ENCODE data around the gene STX7. TPM values are rescaled to one million over a fixed set of nuclear protein-coding genes. Genes with fewer than 3 reads are reported as not detected.

The STX7 gene
- total RNA-seq, 1 donor from 2014 or later = 46.9 TPM

DNA sequence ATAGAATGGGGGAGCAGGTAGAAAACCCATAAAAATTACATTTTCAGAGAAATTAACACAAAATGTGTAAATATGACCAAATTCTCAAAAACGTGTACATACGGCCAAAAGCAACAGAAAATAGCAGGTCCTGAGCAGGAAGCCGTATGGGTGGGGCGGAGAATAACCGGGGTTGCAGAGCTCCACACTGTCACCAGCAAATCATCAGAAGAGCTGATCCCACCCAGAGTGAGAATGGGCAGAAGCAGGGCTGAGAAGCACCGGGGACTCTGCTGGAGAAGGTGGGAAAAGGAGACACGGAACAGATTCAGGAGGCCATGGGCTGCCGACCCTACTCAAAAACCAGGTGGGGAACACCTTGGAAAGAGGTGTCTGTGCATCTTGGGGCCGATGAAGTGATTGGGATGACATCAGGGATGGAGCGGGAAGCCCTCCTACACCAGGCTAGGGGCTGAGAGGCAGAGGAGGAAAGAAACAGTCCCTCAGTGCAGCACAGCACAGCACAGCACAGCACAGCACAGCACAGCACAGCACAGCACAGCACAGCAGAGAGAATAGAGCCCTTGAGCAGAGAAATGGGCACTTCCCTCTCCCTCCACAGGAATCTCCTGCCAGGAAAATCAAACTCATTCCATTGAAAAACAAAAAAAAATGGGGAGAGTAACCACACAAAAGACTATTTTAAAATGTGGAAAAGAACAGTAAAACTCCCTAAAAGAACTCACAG, 22.3 kb downstream of the STX7 start:
- no peaks in the 10 kb centered on the region for H3K27me3 Mint-ChIP-seq (ENCODE audit: low read depth)
- no peak overlapping the region for H3K4me3 Mint-ChIP-seq
- H3K27ac Mint-ChIP-seq = no peak overlapping the region
- no peak for DNase-seq (ENCODE audit: low spot score in 2 of 2, unreplicated experiment in 2 of 2)
- H3K36me3 Mint-ChIP-seq = peaks cover 37% of the 10 kb centered on the region
- TF ChIP-seq, protein P1, sequence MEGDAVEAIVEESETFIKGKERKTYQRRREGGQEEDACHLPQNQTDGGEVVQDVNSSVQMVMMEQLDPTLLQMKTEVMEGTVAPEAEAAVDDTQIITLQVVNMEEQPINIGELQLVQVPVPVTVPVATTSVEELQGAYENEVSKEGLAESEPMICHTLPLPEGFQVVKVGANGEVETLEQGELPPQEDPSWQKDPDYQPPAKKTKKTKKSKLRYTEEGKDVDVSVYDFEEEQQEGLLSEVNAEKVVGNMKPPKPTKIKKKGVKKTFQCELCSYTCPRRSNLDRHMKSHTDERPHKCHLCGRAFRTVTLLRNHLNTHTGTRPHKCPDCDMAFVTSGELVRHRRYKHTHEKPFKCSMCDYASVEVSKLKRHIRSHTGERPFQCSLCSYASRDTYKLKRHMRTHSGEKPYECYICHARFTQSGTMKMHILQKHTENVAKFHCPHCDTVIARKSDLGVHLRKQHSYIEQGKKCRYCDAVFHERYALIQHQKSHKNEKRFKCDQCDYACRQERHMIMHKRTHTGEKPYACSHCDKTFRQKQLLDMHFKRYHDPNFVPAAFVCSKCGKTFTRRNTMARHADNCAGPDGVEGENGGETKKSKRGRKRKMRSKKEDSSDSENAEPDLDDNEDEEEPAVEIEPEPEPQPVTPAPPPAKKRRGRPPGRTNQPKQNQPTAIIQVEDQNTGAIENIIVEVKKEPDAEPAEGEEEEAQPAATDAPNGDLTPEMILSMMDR (IDR thresholded peaks at IDR 0.05; ENCODE audit: unreplicated experiment) = no peak
- peaks cover 11% of the 10 kb centered on the region for H3K4me1 Mint-ChIP-seq
- peaks cover 14% of the 10 kb centered on the region for H3K9me3 Mint-ChIP-seq

DNA sequence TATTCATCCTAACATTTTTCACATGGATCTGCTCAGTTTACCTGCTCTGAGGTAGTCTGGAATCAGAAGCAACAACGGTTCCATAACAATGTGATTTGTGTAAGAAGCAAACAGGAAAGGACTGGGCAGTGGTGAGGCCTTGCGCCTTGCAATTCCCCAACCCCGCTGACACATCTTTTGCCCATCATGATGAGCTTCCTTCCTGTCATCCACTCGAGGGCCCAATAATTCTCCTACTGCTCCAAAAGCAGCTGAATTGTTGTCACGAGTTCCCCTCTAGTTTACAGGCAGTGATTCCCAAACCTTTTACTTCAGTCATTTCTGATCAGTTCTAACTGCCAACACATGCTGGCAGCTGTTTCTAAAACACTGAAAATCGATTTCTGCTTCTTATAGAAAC, 22.9 kb downstream of the STX7 start:
- no peak for DNase-seq (ENCODE audit: low spot score in 2 of 2, unreplicated experiment in 2 of 2)
- peaks cover 6% of the 10 kb centered on the region for H3K4me1 Mint-ChIP-seq
- no peak overlapping the region for H3K27ac Mint-ChIP-seq
- peaks cover 14% of the 10 kb centered on the region for H3K9me3 Mint-ChIP-seq
- no peak overlapping the region for H3K4me3 Mint-ChIP-seq
- H3K27me3 Mint-ChIP-seq (ENCODE audit: low read depth) = no peaks in the 10 kb centered on the region
- TF ChIP-seq, protein P1 (IDR thresholded peaks at IDR 0.05; ENCODE audit: unreplicated experiment) = no peak
- H3K36me3 Mint-ChIP-seq = peaks cover 36% of the 10 kb centered on the region

DNA sequence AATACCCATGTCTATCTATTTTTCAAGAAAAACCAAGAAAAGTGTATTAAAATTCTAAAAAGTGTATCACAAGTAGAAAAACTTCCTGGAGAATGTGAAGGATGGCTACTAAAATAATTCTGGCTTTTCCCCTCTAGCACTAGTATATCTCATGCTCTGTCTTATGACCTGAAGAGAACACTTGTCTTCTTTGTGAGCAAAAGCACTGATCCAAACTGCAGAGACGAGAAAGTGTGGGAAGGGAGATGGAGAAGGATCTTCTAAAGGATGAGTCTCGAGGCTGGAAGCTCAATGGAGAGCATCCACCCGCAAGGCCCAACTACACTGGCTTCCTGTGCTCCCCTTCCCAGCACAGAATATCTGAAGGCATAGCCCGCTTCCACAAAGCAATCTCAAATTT, 23.5 kb downstream of the STX7 start:
- Mint-ChIP-seq H3K27me3 (ENCODE audit: low read depth) (no peaks in the 10 kb centered on the region), H3K27ac (no peak overlapping the region), H3K4me3 (no peak overlapping the region), H3K36me3 (peaks cover 30% of the 10 kb centered on the region), H3K9me3 (peaks cover 11% of the 10 kb centered on the region), H3K4me1 (peaks cover 3% of the 10 kb centered on the region)
- TF ChIP-seq, protein P1 (IDR thresholded peaks at IDR 0.05; ENCODE audit: unreplicated experiment) = no peak
- no peak for DNase-seq (ENCODE audit: low spot score in 2 of 2, unreplicated experiment in 2 of 2)

DNA sequence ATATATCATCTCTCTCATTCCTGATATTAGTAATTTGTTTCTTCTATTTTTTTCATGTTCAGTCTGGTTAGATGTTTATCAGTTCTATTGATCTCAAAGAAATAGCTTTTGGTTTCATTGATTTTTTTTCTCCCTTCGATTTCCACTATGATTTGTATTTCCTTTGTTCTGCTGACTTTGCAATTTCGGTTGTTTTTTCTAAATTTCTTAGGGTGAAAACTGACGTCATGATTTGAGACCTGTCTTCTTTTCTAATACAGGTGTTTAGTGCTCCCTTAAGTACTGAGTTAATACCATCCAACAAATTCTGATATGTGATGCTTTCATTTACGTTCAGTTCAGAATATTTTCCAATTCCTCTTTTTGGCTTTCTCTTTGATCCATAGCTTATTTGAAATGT, 25.2 kb downstream of the STX7 start:
- Mint-ChIP-seq H3K9me3 (peaks cover 4% of the 10 kb centered on the region), H3K4me3 (no peak overlapping the region), H3K27me3 (ENCODE audit: low read depth) (no peaks in the 10 kb centered on the region), H3K27ac (no peak overlapping the region), H3K4me1 (peaks cover 17% of the 10 kb centered on the region), H3K36me3 (peaks cover 18% of the 10 kb centered on the region)
- no peak for DNase-seq (ENCODE audit: low spot score in 2 of 2, unreplicated experiment in 2 of 2)
- TF ChIP-seq, protein P1 (IDR thresholded peaks at IDR 0.05; ENCODE audit: unreplicated experiment) = no peak

DNA sequence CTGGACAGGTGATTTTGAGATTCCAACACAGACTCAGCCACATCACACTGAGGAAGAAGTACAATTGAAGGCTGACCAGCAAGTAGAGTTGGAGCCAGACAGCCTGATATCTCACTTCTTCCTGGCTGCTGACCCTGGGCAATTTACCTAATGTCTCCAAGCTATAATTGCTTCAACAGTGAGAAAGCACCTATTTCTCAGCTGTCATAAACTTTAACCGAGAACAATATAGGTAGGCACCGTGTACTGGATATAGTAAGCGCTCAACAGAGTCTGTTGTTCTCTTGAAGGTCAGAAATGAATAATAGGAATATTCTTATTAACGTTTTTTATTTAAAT, 28.3 kb downstream of the STX7 start:
- no peaks in the 10 kb centered on the region for H3K27me3 Mint-ChIP-seq (ENCODE audit: low read depth)
- TF ChIP-seq, protein P1 (IDR thresholded peaks at IDR 0.05; ENCODE audit: unreplicated experiment) = no peak
- peak overlapping the region; percentile 28 for H3K27ac Mint-ChIP-seq
- peaks cover 4% of the 10 kb centered on the region for H3K9me3 Mint-ChIP-seq
- H3K4me1 Mint-ChIP-seq = peaks cover 35% of the 10 kb centered on the region
- DNase-seq (ENCODE audit: low spot score in 2 of 2, unreplicated experiment in 2 of 2) = no peak
- H3K36me3 Mint-ChIP-seq = peaks cover 16% of the 10 kb centered on the region
- no peak overlapping the region for H3K4me3 Mint-ChIP-seq
